GM18907 (cell line): ENCODE measurements around the gene DIPK1A.
"Not testable (repeated sequence)": the region's sequence is repeated elsewhere in the genome, so short reads cannot be mapped to it uniquely, and the experiment has no call there.

ENCODE experiments used
- ATAC-seq: cut with Tn5 transposase; IDR thresholded peaks from one replicate; pipeline ENCODE4 v1.9.1; 2021; ENCODE audit warnings: mild to moderate bottlenecking, moderate library complexity; ENCODE audit not compliant: unreplicated experiment

The DIPK1A gene

DNA sequence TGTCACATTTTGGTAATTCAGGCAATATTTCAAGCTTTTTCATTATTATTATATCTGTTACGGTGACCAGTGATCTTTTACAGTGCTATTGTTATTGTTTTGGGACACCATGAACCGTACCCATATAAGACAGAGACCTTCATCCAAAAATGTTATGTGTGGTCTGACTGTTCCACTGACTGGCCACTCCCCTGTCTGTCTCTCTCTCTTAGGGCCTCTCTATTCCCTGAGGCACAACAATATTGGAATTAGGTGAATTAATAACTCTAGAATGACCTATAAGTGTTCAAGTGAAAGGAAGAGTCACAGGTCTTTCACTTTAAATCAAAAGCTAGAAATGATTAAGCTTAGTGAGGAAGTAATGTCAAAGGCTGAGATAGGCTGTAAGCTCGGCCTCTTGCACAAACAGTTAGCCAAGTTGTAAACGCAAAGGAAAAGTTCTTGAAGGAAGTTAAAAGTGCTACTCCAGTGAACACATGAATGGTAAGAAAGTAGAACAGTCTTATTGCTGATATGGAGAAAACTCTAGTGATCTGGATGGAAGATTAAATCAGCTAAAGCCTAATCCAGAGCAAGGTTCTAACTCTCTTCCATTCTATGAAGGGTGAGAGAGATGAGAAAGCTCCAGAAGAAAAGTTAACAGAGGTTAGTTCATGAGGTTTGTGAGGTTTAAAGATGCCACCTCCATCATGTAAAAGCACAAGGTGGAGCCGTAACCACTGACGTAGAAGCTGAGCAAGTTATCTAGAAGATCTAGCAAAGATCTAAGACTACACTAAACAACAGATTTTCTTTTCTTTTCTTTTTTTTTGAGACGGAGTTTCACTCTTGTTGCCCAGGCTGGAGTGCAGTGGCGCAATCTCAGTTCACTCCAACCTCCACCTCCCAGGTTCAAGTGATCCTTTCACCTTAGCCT lies 19.7 kb upstream of the DIPK1A start:
- ATAC-seq, result peak; percentile 68

GRCh38 chr1:92975551-92976232 lies 14.4 kb upstream of the DIPK1A start:
- ATAC-seq, result peak; percentile 78

- not testable (repeated sequence) for ATAC-seq
Observed at GRCh38 chr1:92974112-92974511, 12.8 kb upstream of the DIPK1A start.

DNA sequence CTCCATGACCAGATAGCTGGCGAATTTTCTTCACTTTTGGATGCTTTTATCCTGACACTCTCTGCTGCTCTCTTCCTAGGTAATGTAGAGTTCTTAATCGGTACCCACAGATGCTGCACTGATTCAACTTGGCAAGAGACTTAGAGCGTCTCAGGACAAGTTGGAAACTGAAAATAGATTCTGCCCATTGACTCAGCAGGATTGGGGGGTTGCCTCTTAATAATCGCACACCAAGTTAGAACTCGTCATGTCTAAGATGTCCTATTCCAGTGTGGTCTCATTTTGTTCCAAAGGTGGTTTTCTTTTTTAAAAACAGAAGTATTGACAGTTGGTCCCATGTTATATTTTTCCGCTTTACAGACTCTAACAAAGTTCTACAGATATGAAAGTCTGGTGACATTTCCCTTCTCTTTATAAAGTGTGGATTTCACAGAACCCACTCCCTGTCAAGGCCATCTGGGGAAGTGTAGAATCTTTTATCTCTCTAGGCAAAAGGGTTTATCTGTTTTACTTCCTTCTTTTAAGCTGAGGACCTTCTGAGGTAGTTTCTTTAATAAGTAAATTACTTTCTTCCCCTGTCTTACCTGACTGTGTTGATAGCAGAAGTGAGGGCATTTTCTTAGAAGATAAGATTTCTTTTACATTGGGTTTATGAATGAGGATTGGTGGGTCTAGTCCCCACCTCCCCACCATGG lies 12.1 kb upstream of the DIPK1A start:
- no peak for ATAC-seq

GRCh38 chr1:92972409-92973129 lies 11.3 kb upstream of the DIPK1A start:
- no peak for ATAC-seq

DNA sequence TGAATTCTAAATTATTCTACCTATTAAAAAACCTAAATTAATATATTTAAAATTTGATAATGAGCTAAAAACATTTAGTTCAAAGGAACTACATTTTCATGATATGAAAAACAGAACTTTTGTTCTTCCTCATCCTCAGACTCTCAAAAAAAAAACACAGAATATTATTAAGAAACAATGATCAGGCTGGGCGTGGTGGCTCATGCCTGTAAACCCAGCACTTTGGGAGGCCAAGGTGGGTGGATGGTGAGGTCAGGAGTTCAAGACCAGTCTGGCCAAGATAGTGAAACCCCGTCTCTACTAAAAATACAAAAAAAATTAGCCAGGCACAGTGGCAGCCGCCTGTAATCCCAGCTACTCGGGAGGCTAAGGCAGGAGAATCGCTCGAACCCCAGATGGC lies 10.7 kb upstream of the DIPK1A start:
- ATAC-seq, result not testable (repeated sequence)

DNA sequence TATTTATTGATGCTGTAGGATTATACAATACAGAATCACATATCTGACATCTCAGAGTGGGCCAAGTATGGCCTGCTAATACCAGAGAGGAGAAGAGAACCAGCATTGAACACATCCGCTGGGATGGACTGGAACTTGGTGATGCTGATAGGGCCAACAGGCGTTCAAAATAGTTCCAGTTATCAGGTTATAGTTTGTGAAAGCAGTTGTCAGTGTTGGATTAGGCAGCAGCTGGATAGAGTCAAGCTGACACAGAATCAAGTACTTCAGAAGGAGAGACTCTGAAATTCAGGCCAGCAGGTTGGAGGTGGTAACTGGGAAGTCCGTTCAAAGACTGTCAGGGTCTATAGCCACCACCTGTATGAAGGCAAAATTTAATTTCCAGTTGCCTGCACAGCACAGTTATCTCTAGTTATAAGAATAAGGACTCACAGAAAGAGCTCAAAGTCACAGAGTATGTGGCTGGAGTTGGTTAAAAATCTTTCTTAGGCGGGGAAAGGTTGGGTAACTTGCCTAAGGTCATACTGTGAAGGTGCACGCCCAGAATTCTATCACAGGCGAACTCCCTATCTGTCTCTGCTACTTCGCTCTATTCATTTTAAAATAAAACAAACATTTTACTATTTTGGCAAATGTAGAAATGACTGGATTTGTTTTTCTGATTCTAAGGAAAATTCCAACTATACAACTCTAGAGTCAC lies 9.9 kb upstream of the DIPK1A start:
- ATAC-seq, result no peak

GRCh38 chr1:92969517-92969916 lies 8.3 kb upstream of the DIPK1A start:
- ATAC-seq, result no peak

- peak; percentile 67 for ATAC-seq
Observed at GRCh38 chr1:92968138-92969032, 7.1 kb upstream of the DIPK1A start.

- no peak for ATAC-seq
Observed at GRCh38 chr1:92964998-92965397, 3.7 kb upstream of the DIPK1A start.

- no peak for ATAC-seq
Observed at GRCh38 chr1:92964316-92964715, 3.1 kb upstream of the DIPK1A start.

- ATAC-seq, result peak; percentile 62
Observed at GRCh38 chr1:92961896-92962752, 862 bp upstream of the DIPK1A start.

DNA sequence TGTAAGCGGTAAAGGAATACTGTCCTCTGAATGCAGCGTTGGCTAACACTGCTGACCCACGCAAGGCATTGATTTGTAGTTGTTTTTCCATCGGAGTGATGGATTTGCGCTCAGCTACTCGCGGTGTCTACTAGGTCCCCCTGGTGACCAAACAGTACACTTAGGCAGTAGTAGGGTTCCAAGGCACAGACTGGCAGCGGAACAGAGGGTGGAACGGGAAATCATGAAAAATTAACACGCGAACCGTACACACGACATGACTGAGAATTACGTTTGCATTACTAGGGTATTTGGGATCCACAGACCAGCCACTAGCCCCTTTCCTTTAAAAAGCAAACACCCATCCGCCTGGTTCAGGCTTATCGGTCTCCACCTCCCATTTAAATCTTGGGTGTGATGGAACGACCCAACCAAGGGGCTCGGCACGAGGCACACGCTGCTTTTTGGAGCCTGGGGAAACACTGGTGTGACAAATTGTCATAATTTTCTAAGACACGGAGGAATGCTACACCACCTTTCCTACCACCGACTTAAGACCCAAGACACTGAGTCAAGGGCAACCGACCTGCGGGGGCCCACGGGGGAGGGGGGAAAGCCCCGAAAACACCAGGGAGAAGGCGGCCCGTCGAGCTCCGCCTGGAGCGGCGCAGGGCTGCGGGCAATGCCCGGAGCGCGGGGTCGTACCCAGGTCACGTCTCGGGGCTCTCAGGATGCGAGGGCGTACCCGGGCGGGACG lies 699 bp downstream of the DIPK1A start:
- peak; percentile 48 for ATAC-seq

- no peak for ATAC-seq
Observed at GRCh38 chr1:92958203-92958970, 2.9 kb downstream of the DIPK1A start.

GRCh38 chr1:92957030-92957734 lies 4.1 kb downstream of the DIPK1A start:
- no peak for ATAC-seq
